HL-60 (cell line): ENCODE measurements around the gene ALPG.

Source experiments
- GABPA ChIP-seq: IDR thresholded peaks from 2 replicates; pipeline ENCODE4 v1.6.1; 2012; ENCODE audit warnings: low read depth
- POLR2AphosphoS5 ChIP-seq: IDR thresholded peaks from 2 replicates; pipeline ENCODE4 v1.6.1; 2012; ENCODE audit warnings: low read depth
- SPI1 ChIP-seq: IDR thresholded peaks from 2 replicates; pipeline ENCODE4 v1.6.1; 2012; ENCODE audit warnings: low read depth, mild to moderate bottlenecking, borderline replicate concordance
- TF ChIP-seq, protein P1 (sequence below): IDR thresholded peaks from one replicate; pipeline ENCODE4 v1.5.1; 2011; ENCODE audit warnings: low read length, control low read depth, inconsistent platforms; ENCODE audit not compliant: insufficient read depth
- TF ChIP-seq, protein P2 (sequence below): IDR thresholded peaks from 2 replicates; pipeline ENCODE4 v1.6.1; 2012; ENCODE audit warnings: low read depth; ENCODE audit not compliant: insufficient replicate concordance

DNA sequence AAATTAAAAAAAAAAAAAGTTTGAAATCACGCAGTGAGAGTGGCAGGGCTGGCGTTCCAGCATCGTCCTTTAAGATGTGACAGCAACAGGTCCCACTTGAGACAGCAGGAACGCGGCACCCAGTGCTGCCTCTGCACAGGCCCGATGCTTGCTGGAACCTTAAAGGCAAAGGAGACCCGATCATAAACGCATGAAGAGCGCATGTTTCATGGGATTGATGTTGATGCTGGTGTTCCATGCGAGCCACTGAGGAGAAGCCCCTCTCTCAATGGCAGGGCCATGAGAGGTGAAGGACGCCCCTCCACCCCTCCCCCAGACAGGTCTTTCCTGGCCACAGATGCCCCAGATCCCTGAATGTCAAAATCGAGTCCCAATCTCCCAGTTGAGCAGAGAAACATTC is 31.4 kb downstream of the ALPG start:
- TF ChIP-seq, protein P1, sequence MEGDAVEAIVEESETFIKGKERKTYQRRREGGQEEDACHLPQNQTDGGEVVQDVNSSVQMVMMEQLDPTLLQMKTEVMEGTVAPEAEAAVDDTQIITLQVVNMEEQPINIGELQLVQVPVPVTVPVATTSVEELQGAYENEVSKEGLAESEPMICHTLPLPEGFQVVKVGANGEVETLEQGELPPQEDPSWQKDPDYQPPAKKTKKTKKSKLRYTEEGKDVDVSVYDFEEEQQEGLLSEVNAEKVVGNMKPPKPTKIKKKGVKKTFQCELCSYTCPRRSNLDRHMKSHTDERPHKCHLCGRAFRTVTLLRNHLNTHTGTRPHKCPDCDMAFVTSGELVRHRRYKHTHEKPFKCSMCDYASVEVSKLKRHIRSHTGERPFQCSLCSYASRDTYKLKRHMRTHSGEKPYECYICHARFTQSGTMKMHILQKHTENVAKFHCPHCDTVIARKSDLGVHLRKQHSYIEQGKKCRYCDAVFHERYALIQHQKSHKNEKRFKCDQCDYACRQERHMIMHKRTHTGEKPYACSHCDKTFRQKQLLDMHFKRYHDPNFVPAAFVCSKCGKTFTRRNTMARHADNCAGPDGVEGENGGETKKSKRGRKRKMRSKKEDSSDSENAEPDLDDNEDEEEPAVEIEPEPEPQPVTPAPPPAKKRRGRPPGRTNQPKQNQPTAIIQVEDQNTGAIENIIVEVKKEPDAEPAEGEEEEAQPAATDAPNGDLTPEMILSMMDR, result no peak
- TF ChIP-seq POLR2AphosphoS5 (no peak), GABPA (no peak), SPI1 (no peak)
- TF ChIP-seq, protein P2, sequence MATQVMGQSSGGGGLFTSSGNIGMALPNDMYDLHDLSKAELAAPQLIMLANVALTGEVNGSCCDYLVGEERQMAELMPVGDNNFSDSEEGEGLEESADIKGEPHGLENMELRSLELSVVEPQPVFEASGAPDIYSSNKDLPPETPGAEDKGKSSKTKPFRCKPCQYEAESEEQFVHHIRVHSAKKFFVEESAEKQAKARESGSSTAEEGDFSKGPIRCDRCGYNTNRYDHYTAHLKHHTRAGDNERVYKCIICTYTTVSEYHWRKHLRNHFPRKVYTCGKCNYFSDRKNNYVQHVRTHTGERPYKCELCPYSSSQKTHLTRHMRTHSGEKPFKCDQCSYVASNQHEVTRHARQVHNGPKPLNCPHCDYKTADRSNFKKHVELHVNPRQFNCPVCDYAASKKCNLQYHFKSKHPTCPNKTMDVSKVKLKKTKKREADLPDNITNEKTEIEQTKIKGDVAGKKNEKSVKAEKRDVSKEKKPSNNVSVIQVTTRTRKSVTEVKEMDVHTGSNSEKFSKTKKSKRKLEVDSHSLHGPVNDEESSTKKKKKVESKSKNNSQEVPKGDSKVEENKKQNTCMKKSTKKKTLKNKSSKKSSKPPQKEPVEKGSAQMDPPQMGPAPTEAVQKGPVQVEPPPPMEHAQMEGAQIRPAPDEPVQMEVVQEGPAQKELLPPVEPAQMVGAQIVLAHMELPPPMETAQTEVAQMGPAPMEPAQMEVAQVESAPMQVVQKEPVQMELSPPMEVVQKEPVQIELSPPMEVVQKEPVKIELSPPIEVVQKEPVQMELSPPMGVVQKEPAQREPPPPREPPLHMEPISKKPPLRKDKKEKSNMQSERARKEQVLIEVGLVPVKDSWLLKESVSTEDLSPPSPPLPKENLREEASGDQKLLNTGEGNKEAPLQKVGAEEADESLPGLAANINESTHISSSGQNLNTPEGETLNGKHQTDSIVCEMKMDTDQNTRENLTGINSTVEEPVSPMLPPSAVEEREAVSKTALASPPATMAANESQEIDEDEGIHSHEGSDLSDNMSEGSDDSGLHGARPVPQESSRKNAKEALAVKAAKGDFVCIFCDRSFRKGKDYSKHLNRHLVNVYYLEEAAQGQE, result no peak
